ENCODE results near the gene C6orf163.
A peak's percentile ranks its signal among the peaks of the same experiment; 100 is the strongest.

The C6orf163 gene

GRCh38 chr6:87357479-87358196 is 13.0 kb downstream of the C6orf163 start:
- no peak for DNase-seq

GRCh38 chr6:87364602-87365252 is 20.1 kb downstream of the C6orf163 start:
- DNase-seq = no peak

GRCh38 chr6:87366072-87366827 is 21.6 kb downstream of the C6orf163 start:
- DNase-seq = no peak

- no peak for DNase-seq
These were observed 22.3 kb downstream of the C6orf163 start for GRCh38 chr6:87366899-87367298.

GRCh38 chr6:87373377-87373776 is 28.8 kb downstream of the C6orf163 start:
- no peak for DNase-seq

- no peak for DNase-seq
These were observed 30.7 kb downstream of the C6orf163 start for GRCh38 chr6:87375315-87375714.

- no peak for DNase-seq
These were observed 32.0 kb downstream of the C6orf163 start for GRCh38 chr6:87376643-87377042.

GRCh38 chr6:87378947-87379346 is 34.3 kb downstream of the C6orf163 start:
- no peak for DNase-seq

- DNase-seq = no peak
These were observed 38.2 kb downstream of the C6orf163 start for GRCh38 chr6:87382861-87383260.

GRCh38 chr6:87384038-87384437 is 39.4 kb downstream of the C6orf163 start:
- DNase-seq = peak; percentile 14

GRCh38 chr6:87384449-87384848 is 39.8 kb downstream of the C6orf163 start:
- DNase-seq = no peak

- DNase-seq = peak; percentile 8
These were observed 46.7 kb downstream of the C6orf163 start for GRCh38 chr6:87391334-87391733.

- peak; percentile 76 for DNase-seq
These were observed 48.5 kb downstream of the C6orf163 start for GRCh38 chr6:87393026-87393622.

- no peak for DNase-seq
These were observed 50.8 kb downstream of the C6orf163 start for GRCh38 chr6:87395431-87395830.

GRCh38 chr6:87396595-87397392 is 52.2 kb downstream of the C6orf163 start:
- peak; percentile 81 for DNase-seq

GRCh38 chr6:87397656-87398055 is 53.0 kb downstream of the C6orf163 start:
- DNase-seq = no peak

GRCh38 chr6:87401832-87402231 is 57.2 kb downstream of the C6orf163 start:
- DNase-seq = no peak

- DNase-seq = peak; percentile 40
These were observed 62.9 kb downstream of the C6orf163 start for GRCh38 chr6:87407561-87407900.

GRCh38 chr6:87407901-87408720 is 63.5 kb downstream of the C6orf163 start, which contains the start of gene CFAP206:
Gene CFAP206, plus strand, starts transcription at chr6:87407972. Its CDS starts 1,868 bp downstream, at chr6:87409840.
- peak; percentile 85 for DNase-seq

GRCh38 chr6:87408721-87409155 is 64.1 kb downstream of the C6orf163 start:
- no peak for DNase-seq

Measured in NCI-H2029 (cell line).